ENCODE measurements around the gene PLG.
"Not testable (repeated sequence)": the region's sequence is repeated elsewhere in the genome, so short reads cannot be mapped to it uniquely, and the experiment has no call there.

- TF ChIP-seq POLR2A, POLR2AphosphoS5, CTCF (IDR thresholded peaks at IDR 0.05): not testable (repeated sequence)
Observed at GRCh38 chr6:160701918-160702680, at the start of gene PLG.

Data from prostate gland (tissue), 2 donors.